Measurements from ENCODE around the gene GPATCH3. TPM values are rescaled to one million over a fixed set of nuclear protein-coding genes. Genes with fewer than 3 reads are reported as not detected.

The GPATCH3 gene
- total RNA-seq, 1 experiment from 2014 or later: 14.8 TPM

GRCh38 chr1:26909951-26910342 lies 9.7 kb upstream of the GPATCH3 start:
- H3K27ac ChIP-seq (ENCODE audit: low read depth, low read length): no peak overlapping the region

More at GRCh38 chr1:26909951-26910342, 9.7 kb upstream of the GPATCH3 start:
- ATAC-seq: no peak
- RAD21 ChIA-PET (ENCODE audit: low non-redundant PET in 1 of 2, low total read pairs in 2 of 2, uncharacterized antibody in 2 of 2, unreplicated experiment in 2 of 2): no interaction called here
- BruUV-seq (replicated peaks): no TSS peak
- Histone ChIP-seq H3K36me3 (ENCODE audit: control insufficient read depth in 1 of 2, insufficient read depth in 2 of 2, low read length in 2 of 2) (no peaks in the 10 kb centered on the region), H3K9me3 (ENCODE audit: control insufficient read depth in 1 of 2, insufficient read depth in 1 of 2, low read depth in 1 of 2, low read length in 2 of 2) (no peaks in the 10 kb centered on the region), H3K4me2 (ENCODE audit: low read length) (no peak overlapping the region), H3K27me3 (ENCODE audit: insufficient read depth, low read length) (no peaks in the 10 kb centered on the region), H3K9ac (ENCODE audit: low read length) (no peak overlapping the region), H3K9me2 (ENCODE audit: insufficient read depth) (no peaks in the 10 kb centered on the region), H2AFZ (ENCODE audit: low read depth, low read length, poor library complexity, severe bottlenecking) (no peak overlapping the region), H3K79me2 (ENCODE audit: insufficient read depth, low read length) (no peaks in the 10 kb centered on the region), H3K4me3 (replicated peaks in 1 of 2; ENCODE audit: low read depth in 1 of 2, low read length in 2 of 2) (no peak overlapping the region), H3K4me1 (ENCODE audit: control insufficient read depth in 1 of 2, insufficient read depth in 2 of 2, low read length in 2 of 2) (peaks cover 5 to 20% of the 10 kb centered on the region in 2 experiments; a peak in 3 of 4 replicates), H4K20me1 (ENCODE audit: insufficient read depth) (no peaks in the 10 kb centered on the region)
- TF ChIP-seq CTCF (IDR thresholded peaks at IDR 0.05 in 2 of 3, conservative IDR thresholded peaks at IDR 0.05 in 1 of 3; ENCODE audit: borderline replicate concordance in 1 of 3, insufficient read depth in 1 of 3, low read depth in 2 of 3, low read length in 2 of 3): no peak
- no peak for TF ChIP-seq REST (IDR thresholded peaks at IDR 0.05; ENCODE audit: low read depth)
- TF ChIP-seq TCF7L2 (IDR thresholded peaks at IDR 0.05; ENCODE audit: borderline replicate concordance, extremely low read depth, insufficient read depth, insufficient read length): no peak
- TF ChIP-seq CEBPB (IDR thresholded peaks at IDR 0.05; ENCODE audit: low read depth): no peak
- TF ChIP-seq EZH2phosphoT487 (IDR thresholded peaks at IDR 0.05; ENCODE audit: borderline replicate concordance): no peak
- TF ChIP-seq ZFX (IDR thresholded peaks at IDR 0.05): no peak
- TF ChIP-seq JUND (IDR thresholded peaks at IDR 0.05): no peak
- no peak for TF ChIP-seq ZBTB33 (IDR thresholded peaks at IDR 0.05; ENCODE audit: extremely low read depth, insufficient replicate concordance, low read length)
- TF ChIP-seq FOSL1 (IDR thresholded peaks at IDR 0.05; ENCODE audit: low read depth): no peak
- no peak for TF ChIP-seq POLR2A (IDR thresholded peaks at IDR 0.05; ENCODE audit: borderline replicate concordance, extremely low read depth, insufficient read depth, insufficient read length)
- no peak for DNase-seq (ENCODE audit: low read depth, low spot score)
- CTCF ChIA-PET: no interaction called here
- intact Hi-C loops (cut with micrococcal nuclease): no loop called here
- POLR2A ChIA-PET: interaction anchor here (1.9 kb wide), 1 partner anchor 10 kb away, joined by 7 read pairs; the partner anchor contains the start of gene GPATCH3

All from HCT116 (cell line).